Neural cell (in vitro differentiated cells): ENCODE measurements around the gene VPS33B. TPM values are rescaled to one million over a fixed set of nuclear protein-coding genes. Genes with fewer than 3 reads are reported as not detected.

Source experiments
- H2AFZ ChIP-seq: fragments of 200-600, 300-800 bp; sonication (generic), shearing (Covaris generic); 2 replicates; pipeline ENCODE4 v1.6.0; 2014; ENCODE audit warnings: low read depth, mild to moderate bottlenecking, antibody characterized with exemption, low read length, moderate library complexity
- H3F3A ChIP-seq: fragments of 200-600 bp; shearing (Covaris generic); 2 replicates; pipeline ENCODE4 v1.6.1; 2016; ENCODE audit warnings: mild to moderate bottlenecking, moderate library complexity, mixed read lengths, antibody characterized with exemption, low read length; ENCODE audit not compliant: insufficient read depth, poor library complexity, severe bottlenecking
- H3K27ac ChIP-seq: fragments of 200-600, 300-800 bp; sonication (generic), shearing (Covaris generic); 2 replicates; pipeline ENCODE4 v1.5.1; 2014; ENCODE audit warnings: mild to moderate bottlenecking, low read length, moderate library complexity
- H3K27me3 ChIP-seq: fragments of 300-800, 200-600 bp; sonication (generic), shearing (Covaris generic); 2 replicates; pipeline ENCODE4 v1.6.0; 2014; ENCODE audit warnings: mild to moderate bottlenecking, low read depth, low read length, moderate library complexity; ENCODE audit not compliant: insufficient read depth
- H3K36me3 ChIP-seq: fragments of 300-800, 200-600 bp; sonication (generic), shearing (Covaris generic); 2 replicates; pipeline ENCODE4 v1.5.1; 2014; ENCODE audit warnings: mild to moderate bottlenecking, antibody characterized with exemption, low read length, moderate library complexity; ENCODE audit not compliant: insufficient read depth
- H3K4me2 ChIP-seq: fragments of 300-800, 200-600 bp; sonication (generic), shearing (Covaris generic); 2 replicates; pipeline ENCODE4 v1.6.0; 2014; ENCODE audit warnings: mild to moderate bottlenecking, low read length
- H3K4me3 ChIP-seq: fragments of 300-800, 200-600 bp; sonication (generic), shearing (Covaris generic); 2 replicates; pipeline ENCODE4 v1.5.1; 2014; ENCODE audit warnings: mild to moderate bottlenecking, low read length, moderate library complexity
- H3K79me2 ChIP-seq: fragments of 200-600 bp; shearing (Covaris generic); replicated peaks from 2 replicates; pipeline ENCODE4 v1.6.0; 2014; ENCODE audit warnings: mild to moderate bottlenecking, low read length, moderate library complexity; ENCODE audit not compliant: insufficient read depth
- H3K9ac ChIP-seq: fragments of 300-800, 200-600 bp; sonication (generic), shearing (Covaris generic); 2 replicates; pipeline ENCODE4 v1.6.1; 2016; ENCODE audit warnings: mild to moderate bottlenecking, low read length, mixed read lengths
- H3K9me2 ChIP-seq: fragments of 200-600 bp; shearing (Covaris generic); 2 replicates; pipeline ENCODE4 v1.6.1; 2016; ENCODE audit warnings: mild to moderate bottlenecking, low read length, mixed read lengths; ENCODE audit not compliant: insufficient read depth
- H3K9me3 ChIP-seq: fragments of 200-600, 300-800 bp; sonication (generic), shearing (Covaris generic); 2 replicates; pipeline ENCODE4 v1.6.1; 2016; ENCODE audit warnings: mild to moderate bottlenecking, mixed run types, low read length, moderate library complexity, mixed read lengths
- H4K20me1 ChIP-seq: fragments of 200-600 bp; shearing (Covaris generic); 2 replicates; pipeline ENCODE4 v1.6.1; 2016; ENCODE audit warnings: mild to moderate bottlenecking, mixed run types; ENCODE audit not compliant: insufficient read depth
- EP300 ChIP-seq: fragments of 450-650 bp; conservative IDR thresholded peaks from 2 replicates; pipeline ENCODE4 v1.6.1; 2014; ENCODE audit warnings: antibody characterized with exemption, mild to moderate bottlenecking, moderate library complexity; ENCODE audit not compliant: poor library complexity, severe bottlenecking
- EZH2 ChIP-seq: fragments of 200-600, 300-800 bp; shearing (Covaris generic), sonication (generic); IDR thresholded peaks from 2 replicates; pipeline ENCODE4 v1.6.1; 2014; ENCODE audit warnings: antibody characterized with exemption, low read length, borderline replicate concordance, mild to moderate bottlenecking; ENCODE audit not compliant: insufficient read depth, poor library complexity, severe bottlenecking
- MXI1 ChIP-seq: fragments of 450-650 bp; conservative IDR thresholded peaks from 2 replicates; pipeline ENCODE4 v1.6.1; 2014; ENCODE audit warnings: antibody characterized with exemption, mild to moderate bottlenecking; ENCODE audit not compliant: poor library complexity, severe bottlenecking
- POLR2AphosphoS5 ChIP-seq: IDR thresholded peaks from 2 replicates; pipeline ENCODE4 v1.6.1; 2012
- RAD21 ChIP-seq: fragments of 450-650 bp; conservative IDR thresholded peaks from 2 replicates; pipeline ENCODE4 v1.6.1; 2014; ENCODE audit warnings: antibody characterized with exemption, mild to moderate bottlenecking, moderate library complexity
- SMC3 ChIP-seq: fragments of 450-650 bp; conservative IDR thresholded peaks from 2 replicates; pipeline ENCODE4 v1.6.1; 2014; ENCODE audit warnings: antibody characterized with exemption, mild to moderate bottlenecking, moderate library complexity; ENCODE audit not compliant: poor library complexity
- TAF1 ChIP-seq: IDR thresholded peaks from 2 replicates; pipeline ENCODE4 v1.6.1; 2012; ENCODE audit warnings: low read depth
- polyA plus RNA-seq: library from polyadenylated mRNA; depleted of rRNA; stranded (reverse); fragments of >200 nt; gene quantifications from 2 replicates; pipeline ENCODE4 v1.2.3, GENCODE V29; 2014
- TF ChIP-seq, protein P1 (sequence below): IDR thresholded peaks from 2 replicates; pipeline ENCODE4 v1.6.1; 2012; ENCODE audit warnings: borderline replicate concordance
- TF ChIP-seq, protein P2 (sequence below): fragments of 450-650 bp; IDR thresholded peaks from 2 replicates; pipeline ENCODE4 v1.5.1; 2014; ENCODE audit warnings: antibody characterized with exemption, mild to moderate bottlenecking, moderate library complexity; ENCODE audit not compliant: poor library complexity, severe bottlenecking

Gene VPS33B
- polyA plus RNA-seq, 1 donor from 2014 or later: 54.9 TPM

- no peaks in the 10 kb centered on the region for H3K79me2 ChIP-seq
- H3K27me3 ChIP-seq: no peaks in the 10 kb centered on the region
- H3K27ac ChIP-seq: no peak overlapping the region
- no peak overlapping the region for H2AFZ ChIP-seq
- H3K4me3 ChIP-seq: no peak overlapping the region
- no peaks in the 10 kb centered on the region for H3K9me2 ChIP-seq
- H3F3A ChIP-seq: no peaks in the 10 kb centered on the region
- no peaks in the 10 kb centered on the region for H3K36me3 ChIP-seq
- H3K9me3 ChIP-seq: no peaks in the 10 kb centered on the region
- TF ChIP-seq SMC3: no peak
- TF ChIP-seq, protein P1, sequence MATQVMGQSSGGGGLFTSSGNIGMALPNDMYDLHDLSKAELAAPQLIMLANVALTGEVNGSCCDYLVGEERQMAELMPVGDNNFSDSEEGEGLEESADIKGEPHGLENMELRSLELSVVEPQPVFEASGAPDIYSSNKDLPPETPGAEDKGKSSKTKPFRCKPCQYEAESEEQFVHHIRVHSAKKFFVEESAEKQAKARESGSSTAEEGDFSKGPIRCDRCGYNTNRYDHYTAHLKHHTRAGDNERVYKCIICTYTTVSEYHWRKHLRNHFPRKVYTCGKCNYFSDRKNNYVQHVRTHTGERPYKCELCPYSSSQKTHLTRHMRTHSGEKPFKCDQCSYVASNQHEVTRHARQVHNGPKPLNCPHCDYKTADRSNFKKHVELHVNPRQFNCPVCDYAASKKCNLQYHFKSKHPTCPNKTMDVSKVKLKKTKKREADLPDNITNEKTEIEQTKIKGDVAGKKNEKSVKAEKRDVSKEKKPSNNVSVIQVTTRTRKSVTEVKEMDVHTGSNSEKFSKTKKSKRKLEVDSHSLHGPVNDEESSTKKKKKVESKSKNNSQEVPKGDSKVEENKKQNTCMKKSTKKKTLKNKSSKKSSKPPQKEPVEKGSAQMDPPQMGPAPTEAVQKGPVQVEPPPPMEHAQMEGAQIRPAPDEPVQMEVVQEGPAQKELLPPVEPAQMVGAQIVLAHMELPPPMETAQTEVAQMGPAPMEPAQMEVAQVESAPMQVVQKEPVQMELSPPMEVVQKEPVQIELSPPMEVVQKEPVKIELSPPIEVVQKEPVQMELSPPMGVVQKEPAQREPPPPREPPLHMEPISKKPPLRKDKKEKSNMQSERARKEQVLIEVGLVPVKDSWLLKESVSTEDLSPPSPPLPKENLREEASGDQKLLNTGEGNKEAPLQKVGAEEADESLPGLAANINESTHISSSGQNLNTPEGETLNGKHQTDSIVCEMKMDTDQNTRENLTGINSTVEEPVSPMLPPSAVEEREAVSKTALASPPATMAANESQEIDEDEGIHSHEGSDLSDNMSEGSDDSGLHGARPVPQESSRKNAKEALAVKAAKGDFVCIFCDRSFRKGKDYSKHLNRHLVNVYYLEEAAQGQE: no peak
- no peak for TF ChIP-seq POLR2AphosphoS5
- no peak for TF ChIP-seq MXI1
- no peak for TF ChIP-seq EP300
- TF ChIP-seq, protein P2, sequence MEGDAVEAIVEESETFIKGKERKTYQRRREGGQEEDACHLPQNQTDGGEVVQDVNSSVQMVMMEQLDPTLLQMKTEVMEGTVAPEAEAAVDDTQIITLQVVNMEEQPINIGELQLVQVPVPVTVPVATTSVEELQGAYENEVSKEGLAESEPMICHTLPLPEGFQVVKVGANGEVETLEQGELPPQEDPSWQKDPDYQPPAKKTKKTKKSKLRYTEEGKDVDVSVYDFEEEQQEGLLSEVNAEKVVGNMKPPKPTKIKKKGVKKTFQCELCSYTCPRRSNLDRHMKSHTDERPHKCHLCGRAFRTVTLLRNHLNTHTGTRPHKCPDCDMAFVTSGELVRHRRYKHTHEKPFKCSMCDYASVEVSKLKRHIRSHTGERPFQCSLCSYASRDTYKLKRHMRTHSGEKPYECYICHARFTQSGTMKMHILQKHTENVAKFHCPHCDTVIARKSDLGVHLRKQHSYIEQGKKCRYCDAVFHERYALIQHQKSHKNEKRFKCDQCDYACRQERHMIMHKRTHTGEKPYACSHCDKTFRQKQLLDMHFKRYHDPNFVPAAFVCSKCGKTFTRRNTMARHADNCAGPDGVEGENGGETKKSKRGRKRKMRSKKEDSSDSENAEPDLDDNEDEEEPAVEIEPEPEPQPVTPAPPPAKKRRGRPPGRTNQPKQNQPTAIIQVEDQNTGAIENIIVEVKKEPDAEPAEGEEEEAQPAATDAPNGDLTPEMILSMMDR: no peak
- no peak for TF ChIP-seq TAF1
- TF ChIP-seq RAD21: no peak
- no peak for TF ChIP-seq EZH2
- H3K9ac ChIP-seq: no peak overlapping the region
- H3K4me2 ChIP-seq: no peak overlapping the region
- H4K20me1 ChIP-seq: no peaks in the 10 kb centered on the region
Observed at GRCh38 chr15:90966262-90966661, 56.1 kb downstream of the VPS33B start.

- Histone ChIP-seq H3F3A (no peaks in the 10 kb centered on the region), H3K36me3 (no peaks in the 10 kb centered on the region), H3K9me3 (no peaks in the 10 kb centered on the region), H3K27ac (no peak overlapping the region), H4K20me1 (no peaks in the 10 kb centered on the region), H3K79me2 (no peaks in the 10 kb centered on the region), H3K4me2 (no peak overlapping the region), H3K27me3 (peaks cover 3% of the 10 kb centered on the region), H3K9ac (no peak overlapping the region), H2AFZ (no peak overlapping the region), H3K4me3 (no peak overlapping the region), H3K9me2 (no peaks in the 10 kb centered on the region)
- no peak for TF ChIP-seq POLR2AphosphoS5
- TF ChIP-seq, protein P1: no peak
- TF ChIP-seq SMC3: no peak
- TF ChIP-seq EP300: no peak
- TF ChIP-seq, protein P2: no peak
- no peak for TF ChIP-seq MXI1
- TF ChIP-seq TAF1: no peak
- TF ChIP-seq EZH2: no peak
- no peak for TF ChIP-seq RAD21
Observed at GRCh38 chr15:90962021-90962420, 60.4 kb downstream of the VPS33B start.
